A549 (cell line): ENCODE measurements around the gene ZSCAN26.

Source experiments
- CBX8 ChIP-seq: fragments of 200-600 bp; sonication (generic); IDR thresholded peaks from 2 replicates; pipeline ENCODE4 v1.6.1; 2016
- CEBPB ChIP-seq, 2 experiments: fragments of >200 bp in 1 of 2; sonication (Bioruptor Twin) in 1 of 2; formaldehyde crosslinking in 1 of 2; IDR thresholded peaks; 2 replicates each; pipeline ENCODE4 v1.6.1; 2012 to 2016
- CHD2 ChIP-seq: fragments of 150-350 bp; IDR thresholded peaks from 2 replicates; pipeline ENCODE4 v1.6.1; 2014; ENCODE audit warnings: low read length; ENCODE audit not compliant: partially characterized antibody
- CTCF ChIP-seq: fragments of >200 bp; sonication (Bioruptor Twin); formaldehyde crosslinking; IDR thresholded peaks from 3 replicates; pipeline ENCODE4 v1.5.1; 2016
- FOSL2 ChIP-seq, 2 experiments: fragments of 450-650 bp in 1 of 2; fragments of >200 bp in 1 of 2; sonication (Bioruptor Twin) in 1 of 2; formaldehyde crosslinking; IDR thresholded peaks; 2 replicates each; pipeline versions ENCODE4 v1.5.0 to v1.6.1; 2016 to 2020; ENCODE audit warnings: mild to moderate bottlenecking in 1 of 2, moderate library complexity in 1 of 2
- HMGXB4 ChIP-seq: fragments of 250-450 bp; sonication (Bioruptor Pico); IDR thresholded peaks from 2 replicates; pipeline ENCODE4 v1.5.0; 2021; ENCODE audit warnings: mild to moderate bottlenecking, moderate library complexity, borderline replicate concordance
- JUNB ChIP-seq: fragments of >200 bp; sonication (Bioruptor Twin); formaldehyde crosslinking; IDR thresholded peaks from 2 replicates; pipeline ENCODE4 v1.6.1; 2016
- MAX ChIP-seq: IDR thresholded peaks from 2 replicates; pipeline ENCODE4 v1.6.1; 2012
- POLR2A ChIP-seq: IDR thresholded peaks from 2 replicates; pipeline ENCODE4 v1.6.1; 2012; ENCODE audit warnings: mild to moderate bottlenecking, low read length
- RCOR1 ChIP-seq: fragments of 150-350 bp; IDR thresholded peaks from 2 replicates; pipeline ENCODE4 v1.6.1; 2014; ENCODE audit warnings: antibody characterized with exemption, low read length, low read depth
- ZFP36 ChIP-seq: fragments of 450-650 bp; IDR thresholded peaks from 2 replicates; pipeline ENCODE4 v1.6.1; 2014; ENCODE audit warnings: borderline replicate concordance; ENCODE audit not compliant: partially characterized antibody

GRCh38 chr6:28274888-28275287 is 7.9 kb downstream of the ZSCAN26 start:
- TF ChIP-seq POLR2A (no peak), MAX (no peak), CTCF (no peak), JUNB (no peak), ZFP36 (no peak), RCOR1 (no peak), CEBPB (IDR thresholded peaks at IDR 0.05) (no peak), CHD2 (no peak), HMGXB4 (CRISPR knock-in tag) (no peak), CBX8 (no peak), FOSL2 (IDR thresholded peaks at IDR 0.05) (no peak), FOSL2 (CRISPR knock-in tag; IDR thresholded peaks at IDR 0.05) (no peak)
